Measurements from ENCODE around the gene SETD1B. TPM values are rescaled to one million over a fixed set of nuclear protein-coding genes. Genes with fewer than 3 reads are reported as not detected.
"Not testable (repeated sequence)": the region's sequence is repeated elsewhere in the genome, so short reads cannot be mapped to it uniquely, and the experiment has no call there.

Gene SETD1B
- total RNA-seq, 4 donors from 2014 or later = 10.1 to 15.0 (median 11.6) TPM

DNA sequence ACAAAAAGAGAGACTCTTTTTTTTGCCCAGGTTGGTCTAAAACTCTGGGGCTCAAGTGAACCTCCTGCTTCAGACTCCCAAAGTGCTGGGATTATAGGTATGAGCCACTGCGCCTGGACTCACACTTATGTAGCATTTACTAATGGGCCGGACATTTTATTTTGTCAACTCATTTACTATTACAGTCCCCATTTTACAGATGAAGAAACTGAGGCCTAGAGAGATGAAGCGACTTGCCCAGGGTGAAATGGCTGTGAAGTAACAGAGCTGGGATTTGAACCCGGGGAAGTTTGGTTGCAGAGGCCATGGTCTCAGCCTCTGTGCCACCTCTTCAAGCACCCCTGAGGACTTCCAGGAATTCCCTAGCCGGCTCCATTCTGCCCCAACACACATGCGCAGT is 45.4 kb downstream of the SETD1B start:
- intact Hi-C loops (cut with DNase I; ENCODE audit: low total_unique reads) = no loop called here
- H3K4me3 ChIP-seq (ENCODE audit: low read depth, poor library complexity, severe bottlenecking) = no peak overlapping the region
- TF ChIP-seq, protein P1, sequence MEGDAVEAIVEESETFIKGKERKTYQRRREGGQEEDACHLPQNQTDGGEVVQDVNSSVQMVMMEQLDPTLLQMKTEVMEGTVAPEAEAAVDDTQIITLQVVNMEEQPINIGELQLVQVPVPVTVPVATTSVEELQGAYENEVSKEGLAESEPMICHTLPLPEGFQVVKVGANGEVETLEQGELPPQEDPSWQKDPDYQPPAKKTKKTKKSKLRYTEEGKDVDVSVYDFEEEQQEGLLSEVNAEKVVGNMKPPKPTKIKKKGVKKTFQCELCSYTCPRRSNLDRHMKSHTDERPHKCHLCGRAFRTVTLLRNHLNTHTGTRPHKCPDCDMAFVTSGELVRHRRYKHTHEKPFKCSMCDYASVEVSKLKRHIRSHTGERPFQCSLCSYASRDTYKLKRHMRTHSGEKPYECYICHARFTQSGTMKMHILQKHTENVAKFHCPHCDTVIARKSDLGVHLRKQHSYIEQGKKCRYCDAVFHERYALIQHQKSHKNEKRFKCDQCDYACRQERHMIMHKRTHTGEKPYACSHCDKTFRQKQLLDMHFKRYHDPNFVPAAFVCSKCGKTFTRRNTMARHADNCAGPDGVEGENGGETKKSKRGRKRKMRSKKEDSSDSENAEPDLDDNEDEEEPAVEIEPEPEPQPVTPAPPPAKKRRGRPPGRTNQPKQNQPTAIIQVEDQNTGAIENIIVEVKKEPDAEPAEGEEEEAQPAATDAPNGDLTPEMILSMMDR (IDR thresholded peaks at IDR 0.05) = no peak
- no peak for TF ChIP-seq POLR2A (IDR thresholded peaks at IDR 0.05)
- DNase-seq (ENCODE audit: low spot score in 2 of 2) = no peak
- 93 to 94% methylated on average over 6 of the region's 6 CpGs for WGBS, 2 donors

DNA sequence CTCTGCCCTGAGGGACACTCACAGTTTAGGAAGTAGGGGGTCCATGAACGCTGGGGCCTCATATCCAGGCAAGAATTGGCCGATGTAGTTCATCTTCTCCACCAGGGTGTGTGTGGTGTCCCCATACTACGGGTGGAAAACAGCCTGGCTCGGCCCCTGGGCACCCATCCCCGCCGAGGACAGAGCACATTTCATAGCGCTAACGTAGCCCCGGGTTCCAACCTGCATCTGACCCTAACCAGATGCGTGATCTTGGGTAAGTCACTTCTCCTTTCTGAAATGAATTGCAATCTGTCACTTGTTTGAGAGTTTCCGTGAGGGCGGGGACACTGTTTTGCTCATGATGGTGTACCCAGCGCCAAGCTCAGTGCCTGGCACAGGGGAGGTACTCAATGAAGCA is 45.9 kb downstream of the SETD1B start:
- 77 to 80% methylated on average over 13 of the region's 13 CpGs for WGBS, 2 donors
- intact Hi-C loops (cut with DNase I; ENCODE audit: low total_unique reads) = no loop called here

DNA sequence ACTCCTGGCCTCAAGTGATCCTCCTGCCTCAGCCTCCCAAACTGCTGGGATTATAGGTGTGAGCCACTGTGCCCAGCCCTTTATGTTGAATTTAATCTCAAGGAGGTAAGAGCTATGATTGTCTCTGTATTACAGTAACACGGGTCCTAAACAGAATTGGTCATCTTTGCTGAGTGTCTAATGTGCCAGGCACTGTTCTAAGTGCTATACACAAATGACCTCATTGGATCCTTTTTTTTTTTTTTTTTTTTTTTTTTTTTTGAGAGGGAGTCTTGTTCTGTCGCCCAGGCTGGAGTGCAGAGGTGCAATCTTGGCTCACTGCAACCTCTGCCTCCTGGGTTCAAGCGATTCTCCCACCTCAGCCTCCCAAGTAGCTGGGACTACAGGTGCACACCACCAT is 48.6 kb downstream of the SETD1B start:
- 58 to 60% methylated on average over 3 of the region's 3 CpGs for WGBS, 2 donors
- DNase-seq (ENCODE audit: low spot score in 2 of 2); intact Hi-C loops (cut with DNase I; ENCODE audit: low total_unique reads): not testable (repeated sequence)

More for the DNA sequence above, 45.9 kb downstream of the SETD1B start:
- no peak for TF ChIP-seq POLR2A (IDR thresholded peaks at IDR 0.05)
- no peak for DNase-seq (ENCODE audit: low spot score in 2 of 2)
- H3K4me3 ChIP-seq (ENCODE audit: low read depth, poor library complexity, severe bottlenecking) = no peak overlapping the region

DNA sequence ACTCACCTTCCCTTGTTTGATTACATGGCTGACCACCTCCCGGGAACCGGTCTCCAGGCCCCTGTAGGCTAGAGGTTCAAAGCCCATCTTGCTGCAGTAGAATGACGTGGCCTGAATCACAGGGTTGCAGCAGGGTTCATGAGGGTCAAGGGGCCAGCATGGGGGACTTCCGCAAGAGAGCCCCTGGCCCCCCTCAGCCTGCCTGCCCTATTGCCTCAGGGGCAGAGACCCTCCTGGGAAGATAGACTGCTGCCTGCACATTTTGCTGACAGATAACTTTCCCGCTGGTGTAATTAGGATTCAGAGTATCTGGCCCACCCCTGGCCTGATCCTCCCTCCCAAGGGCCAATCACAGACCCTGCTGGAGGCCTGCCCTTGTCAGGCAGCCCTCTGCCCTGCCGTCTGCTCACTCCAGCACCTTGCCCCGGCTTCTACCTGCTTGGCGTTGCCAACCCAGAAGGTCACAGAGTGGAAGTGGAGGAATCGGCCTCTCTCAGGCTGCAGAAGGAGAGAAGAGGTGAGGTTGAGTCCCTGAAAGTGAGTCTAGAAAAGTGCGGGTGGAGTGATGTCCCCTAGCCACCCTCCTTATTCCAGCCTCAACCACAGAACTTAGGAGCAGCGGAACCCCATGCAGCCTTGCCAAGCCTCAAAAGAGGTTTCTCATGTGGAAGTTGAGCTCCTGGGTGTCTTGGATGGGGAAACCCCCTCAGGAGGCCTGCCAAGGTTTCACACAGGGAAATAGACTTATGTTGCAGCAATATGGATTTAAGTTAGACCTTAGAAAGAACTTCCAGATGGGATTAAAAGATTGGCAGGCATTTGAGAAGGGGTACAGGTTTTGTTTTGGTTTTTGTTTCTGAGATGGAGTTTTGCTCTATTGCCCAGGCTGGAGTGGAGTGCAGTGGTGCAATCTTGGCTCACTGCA is 53.8 kb downstream of the SETD1B start:
- no peak for DNase-seq (ENCODE audit: low spot score in 2 of 2)
- 74 to 80% methylated on average over 9 to 10 of the region's 11 CpGs for whole genome bisulfite sequencing, 2 donors
- H3K4me3 ChIP-seq (ENCODE audit: low read depth, poor library complexity, severe bottlenecking) = no peak overlapping the region
- no peak for TF ChIP-seq POLR2A (IDR thresholded peaks at IDR 0.05)
- TF ChIP-seq, protein P1 (IDR thresholded peaks at IDR 0.05) = no peak
- intact Hi-C loops (cut with DNase I; ENCODE audit: low total_unique reads) = no loop called here

More for the DNA sequence above, 48.6 kb downstream of the SETD1B start:
- H3K4me3 ChIP-seq (ENCODE audit: low read depth, poor library complexity, severe bottlenecking) = not testable (repeated sequence)

DNA sequence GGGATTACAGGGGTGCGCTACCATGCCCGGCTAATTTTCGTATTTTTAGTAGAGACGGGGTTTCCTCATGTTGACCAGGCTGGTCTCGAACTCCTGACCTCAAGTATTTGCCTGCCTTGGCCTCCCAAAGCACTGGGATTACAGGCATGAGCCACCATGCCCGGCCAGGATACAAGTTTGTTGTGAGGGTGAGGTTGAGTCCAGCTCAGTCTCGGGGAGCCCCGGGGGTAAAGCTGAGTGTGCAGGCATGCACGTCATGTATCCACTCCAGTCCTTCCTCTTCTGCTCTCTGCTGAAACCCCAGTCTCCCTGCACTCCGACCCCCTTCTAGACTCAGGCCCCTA is 54.5 kb downstream of the SETD1B start:
- no peak overlapping the region for H3K4me3 ChIP-seq (ENCODE audit: low read depth, poor library complexity, severe bottlenecking)
- no peak for DNase-seq (ENCODE audit: low spot score in 2 of 2)
- WGBS, 2 donors = 85 to 91% methylated on average over 8 to 10 of the region's 10 CpGs
- TF ChIP-seq, protein P1 (IDR thresholded peaks at IDR 0.05) = no peak
- no peak for TF ChIP-seq POLR2A (IDR thresholded peaks at IDR 0.05)
- intact Hi-C loops (cut with DNase I; ENCODE audit: low total_unique reads) = no loop called here

DNA sequence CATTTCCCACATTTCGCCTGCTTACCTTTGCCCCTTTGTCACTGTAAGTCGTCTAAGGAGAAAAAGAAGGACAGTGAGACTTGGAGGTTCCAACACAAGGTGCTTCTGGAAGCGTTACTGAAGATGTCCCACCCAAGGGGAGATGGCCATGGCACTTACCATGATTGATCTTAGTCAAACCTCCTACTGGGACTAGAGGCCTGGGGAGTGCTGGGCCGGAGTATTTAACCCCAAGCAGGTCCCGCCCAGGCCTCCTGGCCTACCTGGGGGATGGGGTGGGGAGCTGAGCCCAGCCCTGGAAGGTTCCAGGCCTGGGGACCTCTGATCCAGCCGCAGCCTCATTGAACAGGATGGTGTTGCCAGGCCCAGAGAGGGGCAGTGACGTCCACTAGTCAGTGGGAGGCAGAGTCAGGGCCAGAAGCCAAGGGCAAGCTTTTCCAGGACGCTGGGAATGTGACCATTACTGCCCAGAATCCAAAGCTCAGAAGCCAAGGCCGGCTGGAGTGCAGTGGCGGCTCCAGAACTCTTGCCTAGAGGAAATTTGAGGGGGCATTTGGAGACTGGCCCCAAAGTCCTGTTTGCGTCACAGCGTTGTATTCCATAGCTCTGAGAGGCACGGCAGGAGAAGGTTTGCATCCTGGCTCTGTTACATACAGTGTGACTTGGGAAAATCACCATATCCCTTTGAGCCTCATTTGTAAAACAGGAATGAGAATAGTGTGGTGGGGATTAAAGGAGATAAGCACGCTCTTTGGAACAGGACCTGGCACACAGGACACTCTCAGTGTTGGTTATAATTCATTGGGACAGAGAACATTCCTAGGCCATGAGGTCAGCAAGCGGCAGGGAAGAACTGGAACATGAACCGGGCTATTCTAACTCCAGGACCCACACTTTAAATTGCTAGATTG is 55.1 kb downstream of the SETD1B start, which contains the start of gene HPD:
HPD (minus strand) TSS at position 198 of the 911 bp plus-strand sequence; CDS start at position 162, 36 bp downstream.
- TF ChIP-seq, protein P1 (IDR thresholded peaks at IDR 0.05) = no peak
- TF ChIP-seq POLR2A (IDR thresholded peaks at IDR 0.05) = no peak
- DNase-seq (ENCODE audit: low spot score in 2 of 2) = peak in 1 of 2 donors; percentile 35
- intact Hi-C loops (cut with DNase I; ENCODE audit: low total_unique reads) = no loop called here
- 62 to 64% methylated on average over 16 of the region's 16 CpGs for WGBS, 2 donors
- H3K4me3 ChIP-seq (ENCODE audit: low read depth, poor library complexity, severe bottlenecking) = no peak within 1 kb of the TSS
